Stimulated activated CD4-positive, alpha-beta T cell treated with anti-CD3 and anti-CD28 coated beads, Interleukin-2, amount 100 ng/mL, for 24 hours (primary cell): Measurements from ENCODE around the gene SLC39A3.

ENCODE experiments used
- DNase-seq, 2 donors: peaks; one replicate each; pipeline ENCODE4 v3.0.0-alpha.2; 2020

SLC39A3 gene

DNA sequence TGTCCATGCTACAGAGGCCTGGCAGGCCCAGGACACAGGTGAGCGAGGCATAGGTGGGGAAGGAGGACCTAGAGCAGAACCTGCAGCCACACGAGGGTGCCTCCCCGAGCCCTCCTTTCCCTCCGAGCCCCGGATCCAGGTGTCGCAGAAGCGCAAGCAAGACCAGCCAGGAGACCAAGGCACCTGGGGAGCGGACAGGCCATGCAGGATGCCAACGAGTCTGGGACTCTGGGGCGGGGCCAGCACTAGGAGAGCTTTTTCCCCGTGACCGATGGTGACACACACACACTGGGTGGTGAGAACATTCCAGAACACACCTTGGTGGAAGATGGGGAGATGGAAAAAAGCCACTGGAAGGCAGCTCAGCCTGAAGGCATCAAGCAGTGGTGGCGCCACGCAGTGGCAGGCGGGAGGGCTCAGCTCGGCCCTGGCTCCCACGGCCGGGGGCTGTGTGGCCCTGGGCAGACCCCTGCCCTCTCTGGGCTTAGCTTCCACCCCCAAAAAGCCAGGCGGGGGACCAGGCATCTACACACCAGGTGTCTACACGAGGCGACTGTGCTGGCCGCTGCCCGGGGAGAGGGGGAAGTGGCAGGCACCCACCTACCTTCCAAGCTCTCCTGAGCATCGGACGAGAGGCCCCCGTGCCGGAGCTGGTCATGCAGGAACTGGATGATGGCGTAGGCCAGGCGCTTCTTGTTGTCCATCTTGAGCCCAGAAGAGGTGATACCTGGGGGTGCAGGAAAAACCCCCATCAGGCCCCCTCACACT, 28.7 kb upstream of the SLC39A3 start:
- no peak for DNase-seq

DNA sequence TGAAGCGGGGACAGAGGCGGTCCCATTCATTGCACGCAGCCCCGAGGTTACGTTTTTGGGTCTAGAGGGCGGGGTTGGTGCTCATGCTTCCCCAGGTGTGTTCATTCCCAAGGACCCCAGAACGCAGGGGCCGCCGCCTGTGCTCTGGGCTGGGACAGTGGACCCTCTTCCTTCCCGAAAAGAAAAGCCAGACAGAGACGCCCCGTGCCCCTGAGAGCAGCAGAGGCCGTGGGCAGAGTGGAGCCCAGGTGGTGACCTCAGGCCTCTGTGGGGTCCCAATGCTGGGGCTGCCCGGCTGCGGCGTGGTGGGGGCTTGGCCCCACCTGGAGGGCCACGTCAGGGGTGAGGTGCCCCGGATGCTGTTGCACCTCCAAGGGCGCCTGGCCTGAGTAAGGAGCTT, 27.9 kb upstream of the SLC39A3 start:
- DNase-seq, result no peak

- DNase-seq, result no peak
Measured at GRCh38 chr19:2766594-2767372, 27.0 kb upstream of the SLC39A3 start.

GRCh38 chr19:2765376-2765775, 25.6 kb upstream of the SLC39A3 start:
- no peak for DNase-seq

- DNase-seq, result no peak
Measured at GRCh38 chr19:2764945-2765344, 25.1 kb upstream of the SLC39A3 start.

- DNase-seq, result no peak
Measured at GRCh38 chr19:2763687-2764086, 23.9 kb upstream of the SLC39A3 start.

DNA sequence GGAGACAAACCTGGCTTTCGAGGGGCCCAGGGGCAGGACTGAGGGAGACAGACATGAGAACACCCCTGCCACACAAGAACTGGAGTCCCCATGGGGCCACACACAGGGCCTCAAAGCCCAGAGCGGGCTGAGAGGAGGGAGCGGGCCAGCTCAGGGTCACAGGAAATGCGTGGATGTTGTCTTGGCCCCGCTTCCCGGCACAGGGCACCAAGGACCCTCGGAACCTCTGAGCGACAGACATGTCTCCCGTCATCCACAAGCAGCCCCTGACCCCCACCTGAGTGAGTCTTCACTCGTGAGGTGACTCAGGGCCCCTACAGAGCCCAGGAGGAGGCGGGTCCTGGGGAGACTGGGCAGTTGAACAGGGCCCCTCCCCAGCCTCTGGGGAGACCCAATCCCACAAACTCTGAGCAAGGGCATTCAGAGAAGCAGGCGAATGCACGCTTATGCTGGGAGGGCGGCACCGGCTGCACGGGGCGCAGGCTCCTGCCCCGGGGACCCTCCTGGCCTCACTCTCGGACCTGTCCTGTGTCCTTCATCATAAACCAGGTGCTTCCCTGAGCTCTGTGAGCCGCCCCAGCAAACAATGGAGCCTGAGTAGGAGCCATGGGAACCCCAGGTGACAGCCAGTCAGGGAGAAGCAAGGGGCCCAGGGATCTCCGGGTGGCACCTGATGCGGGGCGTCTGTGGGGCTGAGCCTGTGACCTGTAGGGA, 23.1 kb upstream of the SLC39A3 start:
- DNase-seq, result no peak

DNA sequence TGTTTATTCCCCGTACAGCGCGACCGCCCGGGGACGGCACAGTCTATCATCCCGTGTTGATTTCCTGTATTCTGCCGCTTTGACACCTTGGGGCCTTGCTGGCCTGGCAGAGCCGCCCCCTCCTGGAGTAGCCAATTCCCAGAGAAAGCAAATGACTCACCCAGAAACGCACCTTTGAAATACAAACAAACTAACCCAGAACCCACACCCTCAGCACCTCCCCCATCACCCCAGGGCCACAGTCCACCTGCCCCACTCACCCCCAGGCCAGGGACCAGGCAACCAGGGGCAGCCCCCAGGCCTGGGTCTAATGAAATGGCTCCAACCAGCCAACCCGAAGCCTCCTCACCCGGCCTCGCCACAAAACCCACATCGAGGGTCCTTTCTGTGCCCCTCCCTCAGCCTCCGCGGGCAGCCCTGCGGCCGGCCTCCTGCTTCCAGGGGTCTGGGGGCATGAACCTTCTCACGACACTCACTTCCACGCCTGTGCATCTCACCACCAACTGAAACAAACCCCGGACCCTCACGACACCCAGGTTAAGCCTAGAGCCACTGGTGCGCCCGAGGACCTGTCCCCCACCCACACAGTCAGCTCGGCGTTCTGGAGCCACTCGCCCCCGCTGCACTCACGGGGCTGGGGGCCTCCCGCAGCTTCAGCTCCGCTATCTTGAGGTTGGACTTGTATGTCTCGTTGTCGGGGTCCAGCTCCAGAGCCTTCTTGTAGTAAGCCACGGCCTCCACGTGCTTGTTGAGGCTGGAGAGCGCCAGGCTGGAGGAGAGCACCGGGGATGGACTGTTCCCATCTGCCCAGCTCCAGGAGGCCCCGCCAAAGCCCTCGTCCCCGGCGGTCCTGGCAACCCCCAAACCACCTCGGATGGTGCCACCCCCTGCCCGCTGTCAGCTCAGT, 22.3 kb upstream of the SLC39A3 start:
- no peak for DNase-seq

DNA sequence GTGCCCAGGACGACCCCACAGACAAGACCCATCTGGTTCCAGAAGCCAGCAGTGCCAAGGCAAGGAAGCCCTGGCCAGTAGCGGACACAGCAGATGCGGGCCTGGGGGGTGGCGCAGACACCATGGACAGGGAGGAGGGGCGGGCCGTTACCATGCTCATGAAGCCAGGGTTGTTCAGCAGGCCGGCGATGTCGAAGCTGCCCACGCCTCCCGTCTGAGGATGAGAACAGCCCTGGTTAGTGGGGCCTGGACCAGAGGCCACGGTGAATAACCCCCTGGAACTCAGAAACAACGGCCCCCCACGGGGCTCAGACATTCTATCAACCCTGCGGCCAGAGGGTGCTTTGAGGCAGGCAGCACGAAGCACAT, 21.5 kb upstream of the SLC39A3 start:
- DNase-seq, result no peak

DNA sequence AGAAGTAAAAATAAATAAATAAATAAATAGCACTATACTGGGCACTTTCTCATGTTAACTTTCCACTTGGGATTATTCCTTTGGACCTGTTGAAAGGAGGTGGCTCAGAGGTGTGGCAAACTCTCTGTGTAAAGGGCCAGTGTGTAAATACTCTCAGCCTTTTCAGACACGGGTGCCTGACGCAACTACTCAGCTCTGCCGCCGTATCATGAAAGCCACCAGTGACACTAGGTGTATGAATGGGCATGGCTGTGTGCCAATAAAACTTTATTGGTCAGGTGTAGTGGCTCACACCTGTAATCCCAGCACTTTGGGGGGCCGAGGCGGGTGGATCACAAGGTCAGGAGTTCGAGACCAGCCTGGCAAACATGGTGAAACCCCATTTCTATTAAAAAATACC, 20.1 kb upstream of the SLC39A3 start:
- no peak for DNase-seq

DNA sequence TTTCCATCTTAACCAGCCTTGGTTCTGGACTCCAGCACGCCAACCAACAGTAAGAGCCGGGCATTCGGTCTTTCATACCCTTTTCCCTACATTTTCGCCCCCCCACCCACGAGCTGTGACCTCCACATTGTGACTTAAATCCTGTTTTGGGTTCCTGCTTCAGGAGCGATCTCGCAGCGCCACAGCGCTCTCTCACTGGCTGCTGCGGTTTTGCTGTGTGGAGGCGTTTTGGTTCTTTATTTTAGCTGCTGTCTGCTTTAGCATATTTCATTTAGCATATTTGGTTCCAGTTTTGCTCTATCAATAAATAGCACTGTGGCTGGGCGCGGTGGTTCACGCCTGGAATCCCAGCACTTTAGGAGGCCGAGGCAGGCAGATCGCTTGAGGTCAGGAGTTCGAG, 19.5 kb upstream of the SLC39A3 start:
- DNase-seq, result no peak

DNA sequence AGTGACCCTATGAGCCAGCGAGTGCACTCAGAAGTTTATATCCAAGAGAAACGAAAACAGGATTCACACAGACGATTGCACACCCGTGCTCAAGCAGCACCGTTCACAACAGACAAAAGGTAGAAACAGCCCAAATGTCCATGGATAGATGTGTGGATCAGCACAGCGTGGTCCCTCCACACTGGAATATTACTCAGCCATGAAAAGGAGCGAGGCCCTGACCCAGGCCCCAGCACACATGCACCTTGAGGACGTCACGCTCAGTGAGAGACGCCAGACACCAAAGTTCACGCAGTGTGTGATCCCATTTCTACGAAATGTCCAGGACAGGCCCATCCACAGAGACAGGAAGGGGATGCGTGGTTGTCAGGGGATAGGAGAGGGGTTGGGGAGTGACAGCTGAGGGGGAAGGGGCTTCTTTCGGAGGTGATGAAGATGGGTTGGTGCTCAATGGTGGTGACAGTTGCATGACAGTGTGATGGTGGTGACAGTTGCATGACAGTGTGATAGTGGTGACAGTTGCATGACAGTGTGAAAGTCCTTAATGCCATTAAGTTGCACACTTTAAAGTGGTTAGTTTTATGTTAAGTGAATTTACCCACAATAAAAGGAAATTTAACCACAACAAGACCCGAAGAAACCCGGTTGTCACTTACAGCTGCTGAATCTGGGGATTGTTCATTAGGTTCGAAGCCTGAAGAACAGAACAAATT, 18.9 kb upstream of the SLC39A3 start:
- DNase-seq, result no peak

DNA sequence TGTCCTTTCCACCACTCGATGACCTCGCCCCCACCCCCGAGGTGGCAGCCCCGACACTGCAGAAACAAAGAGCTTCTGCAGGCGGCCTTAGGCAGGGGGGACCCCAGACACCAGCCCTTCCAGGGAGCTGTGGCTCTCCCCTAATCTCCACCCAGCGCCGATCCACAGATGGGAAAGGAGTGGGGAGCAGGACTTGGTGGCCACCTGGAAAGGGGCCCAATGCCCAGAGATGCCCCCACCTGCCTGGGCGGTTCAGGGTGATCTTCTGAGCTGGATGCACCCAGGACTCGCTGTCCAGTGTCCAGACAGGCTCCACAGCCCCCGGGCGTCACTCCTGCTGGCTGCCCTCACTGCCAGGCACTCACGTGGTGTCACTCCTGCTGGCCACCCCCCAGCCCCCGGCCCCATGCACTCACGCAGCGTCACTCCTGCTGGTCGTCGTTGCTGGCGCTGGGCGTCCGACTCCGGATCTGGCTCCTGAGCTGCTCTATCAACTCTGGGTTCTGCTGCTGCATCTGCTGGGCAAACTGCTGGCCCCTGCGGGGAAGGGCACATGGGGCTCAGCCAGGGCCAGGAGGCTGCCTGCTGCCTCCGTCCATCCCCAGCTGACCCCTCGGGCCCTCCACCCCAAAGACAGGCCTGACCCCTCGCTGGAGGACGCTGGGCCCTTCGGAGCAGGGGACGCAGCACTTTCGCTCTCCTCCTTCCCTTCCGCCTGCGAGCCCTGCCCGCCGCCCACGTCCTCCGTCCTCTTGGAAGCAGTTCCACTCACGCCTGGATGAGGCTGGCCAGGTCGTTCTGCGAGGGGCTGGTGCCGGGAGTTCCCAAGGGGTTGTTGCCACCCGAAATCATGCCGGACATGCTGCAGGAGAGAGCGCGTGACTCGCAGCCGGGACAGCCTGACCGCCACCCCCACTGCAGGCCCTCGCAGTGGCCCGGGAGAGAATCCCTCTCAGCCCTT, 17.4 kb upstream of the SLC39A3 start:
- DNase-seq, result no peak

GRCh38 chr19:2756477-2756876, 16.7 kb upstream of the SLC39A3 start:
- DNase-seq, result no peak

GRCh38 chr19:2755811-2756210, 16.0 kb upstream of the SLC39A3 start:
- DNase-seq, result no peak

GRCh38 chr19:2755448-2755705, 15.6 kb upstream of the SLC39A3 start:
- DNase-seq, result no peak

GRCh38 chr19:2754659-2755447, 15.0 kb upstream of the SLC39A3 start:
- no peak for DNase-seq

GRCh38 chr19:2751438-2751830, 11.6 kb upstream of the SLC39A3 start:
- no peak for DNase-seq

GRCh38 chr19:2750808-2751437, 11.1 kb upstream of the SLC39A3 start:
- no peak for DNase-seq

DNA sequence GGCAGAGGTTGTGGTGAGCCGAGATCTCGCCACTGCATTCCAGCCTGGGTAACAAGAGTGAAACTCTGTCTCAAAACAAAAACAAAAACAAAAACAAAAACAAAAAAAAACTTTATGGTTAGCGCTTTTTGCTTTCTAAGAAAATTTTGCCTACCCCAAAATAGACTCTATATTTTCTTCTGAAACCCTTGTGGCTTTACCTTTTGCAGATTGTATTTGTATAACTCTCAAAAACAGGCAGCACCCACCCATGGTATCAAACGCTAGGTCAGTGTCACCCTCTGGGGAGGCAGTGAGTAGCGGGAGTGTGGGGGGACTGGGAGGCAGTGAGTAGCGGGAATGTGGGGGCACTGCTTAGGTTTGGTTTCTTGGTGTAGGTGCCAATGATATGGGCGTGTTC, 7.5 kb upstream of the SLC39A3 start:
- DNase-seq, result no peak
